ENCODE results near the gene CORO6. TPM values are rescaled to one million over a fixed set of nuclear protein-coding genes. Genes with fewer than 3 reads are reported as not detected.

The CORO6 gene
- total RNA-seq, 2 experiments from 2014 or later: 2.8 to 3.3 TPM

DNA sequence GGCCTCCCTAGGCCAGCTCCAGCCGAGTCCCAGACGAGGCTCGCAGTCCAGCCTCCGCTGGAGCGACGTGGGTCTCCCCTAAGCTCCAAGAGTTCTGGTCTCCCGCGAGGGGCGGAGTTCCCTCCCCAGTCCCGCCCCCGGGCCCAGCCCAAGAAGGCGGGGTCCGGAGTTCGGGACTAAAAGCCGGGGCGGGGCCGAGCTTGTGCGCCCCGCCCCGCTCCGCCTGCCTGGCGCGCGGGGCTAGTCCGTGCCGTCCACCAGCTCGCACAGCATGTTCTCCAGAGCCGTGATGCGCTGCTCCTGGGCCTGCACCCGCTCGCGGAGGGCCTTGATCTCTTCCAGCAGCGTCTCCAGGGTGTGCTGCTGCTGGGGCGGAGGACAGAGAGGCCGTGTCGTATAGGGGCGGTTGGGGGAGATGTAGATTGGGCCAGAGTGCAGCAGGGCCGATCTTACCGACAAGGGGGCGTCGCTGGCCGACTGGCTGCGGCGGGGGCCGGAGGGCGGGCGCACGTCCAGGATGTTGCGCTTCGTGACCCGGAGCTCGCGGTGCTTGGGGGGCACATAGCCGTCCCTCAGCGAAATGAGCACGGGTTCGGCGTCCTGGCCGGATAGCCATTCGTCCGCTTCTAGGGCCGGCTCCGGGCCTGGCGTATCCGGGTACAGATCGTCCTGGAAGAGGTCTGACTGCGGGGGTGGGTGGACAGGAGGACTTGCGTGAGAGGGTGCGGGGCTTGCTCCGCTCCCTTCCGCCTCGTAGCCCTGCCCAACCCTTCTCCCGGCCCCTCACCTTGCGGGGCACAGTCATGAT, 7.0 kb downstream of the CORO6 start:
- no peaks in the 10 kb centered on the region for H3K36me3 ChIP-seq (ENCODE audit: insufficient read depth, low read length)
- H3K4me1 Mint-ChIP-seq (ENCODE audit: low read depth): peaks cover 40% of the 10 kb centered on the region
- no peaks in the 10 kb centered on the region for H3K9me3 ChIP-seq (ENCODE audit: control insufficient read depth in 1 of 2, insufficient read depth in 1 of 2, low read length in 2 of 2)
- no peaks in the 10 kb centered on the region for H3K27me3 Mint-ChIP-seq
- H3K27me3 ChIP-seq (ENCODE audit: control insufficient read depth in 1 of 2, insufficient read depth in 2 of 2, low read length in 2 of 2): no peaks in the 10 kb centered on the region
- intact Hi-C loops (cut with DNase I, micrococcal nuclease): loop anchor here (1.0 to 10.0 kb wide), 4 partner anchors 26 to 319 kb away; partner anchors contain the start of genes ABHD15 (in 2 of the 2), TP53I13 (in 2 of the 2), GIT1 (in 1 of the 2) and SSH2 (in 1 of the 2)
- H3K36me3 Mint-ChIP-seq (ENCODE audit: low read depth): no peaks in the 10 kb centered on the region
- H3K27ac Mint-ChIP-seq: peak overlapping the region; percentile 79
- peak overlapping the region; percentile 91 for H3K4me3 Mint-ChIP-seq
- DNase-seq (peak; percentile 66 to 93 (median 82)), ATAC-seq (ENCODE audit: poor library complexity) (peak; percentile 45)
- POLR2A ChIA-PET: interaction anchor here (0.8 to 4.3 kb wide), 18 partner anchors 9 to 315 kb away, joined by 3 to 40 read pairs (median 4); partner anchors contain the start of genes ABHD15, ANKRD13B and TP53I13
- H3K4me1 ChIP-seq (ENCODE audit: insufficient read depth, low read length): peaks cover 62% of the 10 kb centered on the region
- peak overlapping the region; percentile 15 to 44 for H3K27ac ChIP-seq (ENCODE audit: low read depth in 1 of 2, low read length in 2 of 2)
- peak overlapping the region; percentile 68 for H3K4me3 ChIP-seq (ENCODE audit: low read length)
- CTCF ChIA-PET: interaction anchor here (0.8 to 6.5 kb wide), 8 partner anchors 16 to 164 kb away, joined by 3 to 96 read pairs (median 11); partner anchors contain the start of gene ANKRD13B
- TF ChIP-seq, protein P1, sequence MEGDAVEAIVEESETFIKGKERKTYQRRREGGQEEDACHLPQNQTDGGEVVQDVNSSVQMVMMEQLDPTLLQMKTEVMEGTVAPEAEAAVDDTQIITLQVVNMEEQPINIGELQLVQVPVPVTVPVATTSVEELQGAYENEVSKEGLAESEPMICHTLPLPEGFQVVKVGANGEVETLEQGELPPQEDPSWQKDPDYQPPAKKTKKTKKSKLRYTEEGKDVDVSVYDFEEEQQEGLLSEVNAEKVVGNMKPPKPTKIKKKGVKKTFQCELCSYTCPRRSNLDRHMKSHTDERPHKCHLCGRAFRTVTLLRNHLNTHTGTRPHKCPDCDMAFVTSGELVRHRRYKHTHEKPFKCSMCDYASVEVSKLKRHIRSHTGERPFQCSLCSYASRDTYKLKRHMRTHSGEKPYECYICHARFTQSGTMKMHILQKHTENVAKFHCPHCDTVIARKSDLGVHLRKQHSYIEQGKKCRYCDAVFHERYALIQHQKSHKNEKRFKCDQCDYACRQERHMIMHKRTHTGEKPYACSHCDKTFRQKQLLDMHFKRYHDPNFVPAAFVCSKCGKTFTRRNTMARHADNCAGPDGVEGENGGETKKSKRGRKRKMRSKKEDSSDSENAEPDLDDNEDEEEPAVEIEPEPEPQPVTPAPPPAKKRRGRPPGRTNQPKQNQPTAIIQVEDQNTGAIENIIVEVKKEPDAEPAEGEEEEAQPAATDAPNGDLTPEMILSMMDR (IDR thresholded peaks at IDR 0.05): no peak
- no peaks in the 10 kb centered on the region for H3K9me3 Mint-ChIP-seq

DNA sequence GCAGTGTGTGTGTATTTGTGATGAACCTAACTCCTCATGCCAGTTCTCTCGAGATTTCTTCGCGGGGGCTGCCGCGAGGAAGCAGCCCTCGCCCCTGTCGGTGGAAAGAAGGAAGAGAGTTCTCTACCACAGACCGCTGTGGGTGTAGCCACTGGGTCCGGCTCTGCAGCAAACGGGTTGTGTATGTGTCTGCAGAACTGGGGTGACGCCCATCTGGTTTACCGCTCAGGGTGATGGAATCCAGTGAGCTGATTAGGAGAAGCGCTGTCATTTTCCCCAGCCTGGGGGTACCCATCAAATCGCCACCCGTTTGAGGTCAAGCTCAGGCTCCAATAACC, 7.7 kb downstream of the CORO6 start:
- Histone ChIP-seq H3K27me3 (ENCODE audit: control insufficient read depth in 1 of 2, insufficient read depth in 2 of 2, low read length in 2 of 2) (no peaks in the 10 kb centered on the region), H3K4me3 (ENCODE audit: low read length) (peak overlapping the region; percentile 68), H3K4me1 (ENCODE audit: insufficient read depth, low read length) (peaks cover 62% of the 10 kb centered on the region), H3K36me3 (ENCODE audit: insufficient read depth, low read length) (no peaks in the 10 kb centered on the region), H3K9me3 (ENCODE audit: control insufficient read depth in 1 of 2, insufficient read depth in 1 of 2, low read length in 2 of 2) (no peaks in the 10 kb centered on the region), H3K27ac (ENCODE audit: low read depth in 1 of 2, low read length in 2 of 2) (peak overlapping the region in 1 of 2 donors; percentile 44)
- DNase-seq: peak; percentile 43 to 89 (median 64)
- peak; percentile 45 for ATAC-seq (ENCODE audit: poor library complexity)
- Mint-ChIP-seq H3K27ac (peak overlapping the region; percentile 79), H3K36me3 (ENCODE audit: low read depth) (no peaks in the 10 kb centered on the region), H3K9me3 (no peaks in the 10 kb centered on the region), H3K27me3 (no peaks in the 10 kb centered on the region), H3K4me1 (ENCODE audit: low read depth) (peaks cover 40% of the 10 kb centered on the region), H3K4me3 (peak overlapping the region; percentile 91)
- TF ChIP-seq, protein P1 (IDR thresholded peaks at IDR 0.05): no peak
- intact Hi-C loops (cut with DNase I, micrococcal nuclease): loop anchor here (1.0 to 10.0 kb wide), 4 partner anchors 26 to 320 kb away; partner anchors contain the start of genes ABHD15 (in 2 of the 2), TP53I13 (in 2 of the 2), GIT1 (in 1 of the 2) and SSH2 (in 1 of the 2)
- ChIA-PET POLR2A (interaction anchor here (0.6 to 4.3 kb wide), 17 partner anchors 10 to 1695 kb away, joined by 3 to 40 read pairs (median 5); partner anchors contain the start of genes ABHD15, ANKRD13B and TP53I13), CTCF (interaction anchor here (0.8 to 6.5 kb wide), 5 partner anchors 9 to 164 kb away, joined by 3 to 96 read pairs (median 7); partner anchors contain the start of genes ANKRD13B and CORO6)

DNA sequence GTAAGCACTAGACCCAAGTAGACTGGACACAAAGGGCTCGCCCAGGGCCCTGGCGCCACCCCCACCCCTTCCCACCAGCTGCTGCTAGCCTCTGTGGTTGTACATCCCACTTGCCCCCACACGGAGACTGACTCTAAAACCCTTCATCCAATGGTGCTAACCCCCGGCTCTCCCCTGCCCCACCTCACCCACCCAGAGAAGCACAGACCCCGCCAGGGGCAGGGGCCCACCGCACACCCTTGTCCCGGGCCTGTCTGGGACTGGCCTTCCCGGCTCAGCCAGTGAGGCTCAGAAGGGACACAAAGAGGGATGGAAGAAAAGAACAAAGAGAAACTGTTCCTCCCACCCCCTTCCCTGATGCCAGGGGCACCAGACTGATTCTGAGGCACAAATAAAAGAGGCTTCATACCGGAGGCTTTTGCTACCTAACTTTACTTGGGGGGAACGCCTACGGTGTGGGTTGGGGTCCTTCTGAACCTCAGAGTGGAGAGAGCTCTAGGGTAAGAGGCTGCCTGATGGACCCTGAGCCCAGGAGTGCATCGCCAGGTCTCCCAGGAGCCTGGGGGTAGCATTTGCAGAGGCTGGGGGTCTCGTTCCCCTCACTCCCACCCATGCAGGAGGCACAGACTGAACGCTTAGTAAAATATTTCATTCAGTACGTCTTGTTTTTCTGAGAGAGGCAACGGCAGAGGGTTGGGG, 8.2 kb downstream of the CORO6 start:
- no peaks in the 10 kb centered on the region for H3K27me3 ChIP-seq (ENCODE audit: control insufficient read depth in 1 of 2, insufficient read depth in 2 of 2, low read length in 2 of 2)
- no peaks in the 10 kb centered on the region for H3K36me3 Mint-ChIP-seq (ENCODE audit: low read depth)
- H3K27ac ChIP-seq (ENCODE audit: low read depth in 1 of 2, low read length in 2 of 2): no peak overlapping the region
- H3K4me1 ChIP-seq (ENCODE audit: insufficient read depth, low read length): peaks cover 62% of the 10 kb centered on the region
- peak overlapping the region; percentile 68 for H3K4me3 ChIP-seq (ENCODE audit: low read length)
- intact Hi-C loops (cut with DNase I, micrococcal nuclease): loop anchor here (1.0 to 10.0 kb wide), 5 partner anchors 25 to 320 kb away; partner anchors contain the start of genes ABHD15 (in 2 of the 2), TP53I13 (in 2 of the 2), GIT1 (in 1 of the 2) and SSH2 (in 1 of the 2)
- H3K36me3 ChIP-seq (ENCODE audit: insufficient read depth, low read length): no peaks in the 10 kb centered on the region
- ATAC-seq (ENCODE audit: poor library complexity) (no peak), DNase-seq (peak in 1 of 14 experiments; percentile 44)
- TF ChIP-seq, protein P1 (IDR thresholded peaks at IDR 0.05): no peak
- peak overlapping the region; percentile 79 for H3K27ac Mint-ChIP-seq
- H3K27me3 Mint-ChIP-seq: no peaks in the 10 kb centered on the region
- no peaks in the 10 kb centered on the region for H3K9me3 Mint-ChIP-seq
- ChIA-PET CTCF (interaction anchor here (0.5 to 6.5 kb wide), 7 partner anchors 10 to 165 kb away, joined by 3 to 96 read pairs (median 7); partner anchors contain the start of genes ANKRD13B and CORO6), POLR2A (interaction anchor here (0.6 to 4.3 kb wide), 14 partner anchors 10 to 1696 kb away, joined by 3 to 40 read pairs (median 6); partner anchors contain the start of genes ABHD15, ANKRD13B and TP53I13)
- peaks cover 40% of the 10 kb centered on the region for H3K4me1 Mint-ChIP-seq (ENCODE audit: low read depth)
- no peaks in the 10 kb centered on the region for H3K9me3 ChIP-seq (ENCODE audit: control insufficient read depth in 1 of 2, insufficient read depth in 1 of 2, low read length in 2 of 2)
- H3K4me3 Mint-ChIP-seq: peak overlapping the region; percentile 91
